Muscle layer of duodenum (tissue), 2 donors: ENCODE measurements around the gene SEMA5B.

Source experiments
- H3K27ac ChIP-seq: one replicate; pipeline ENCODE4 v1.7.0; 2013; ENCODE audit warnings: mild to moderate bottlenecking, low read length
- H3K27me3 ChIP-seq: one replicate; pipeline ENCODE4 v1.7.0; 2013; ENCODE audit warnings: low read depth, mild to moderate bottlenecking, control low read depth, low read length
- H3K36me3 ChIP-seq, 2 donors: one replicate each; pipeline ENCODE4 v1.7.0; 2013; ENCODE audit warnings: low read length in 2 of 2, control low read depth in 1 of 2, mild to moderate bottlenecking in 1 of 2; ENCODE audit not compliant: insufficient read depth in 2 of 2, control insufficient read depth in 1 of 2
- H3K4me1 ChIP-seq, 2 donors: one replicate each; pipeline ENCODE4 v1.7.0; 2013; ENCODE audit warnings: low read length in 2 of 2, mild to moderate bottlenecking in 2 of 2, control low read depth in 1 of 2, moderate library complexity in 1 of 2; ENCODE audit not compliant: insufficient read depth in 2 of 2, control insufficient read depth in 1 of 2
- H3K4me3 ChIP-seq, 2 donors: one replicate each; pipeline ENCODE4 v1.7.0; 2013; ENCODE audit warnings: low read length in 2 of 2, low read depth in 1 of 2, mild to moderate bottlenecking in 1 of 2
- H3K9me3 ChIP-seq, 2 donors: one replicate each; pipeline ENCODE4 v1.7.0; 2013; ENCODE audit warnings: low read length in 2 of 2, control low read depth in 1 of 2, mild to moderate bottlenecking in 1 of 2; ENCODE audit not compliant: control insufficient read depth in 1 of 2
- donor health status: healthy.

Gene SEMA5B

GRCh38 chr3:122940628-122941086 is 86.9 kb downstream of the SEMA5B start:
- Histone ChIP-seq H3K4me3 (no peak overlapping the region), H3K27me3 (no peaks in the 10 kb centered on the region), H3K27ac (no peak overlapping the region), H3K9me3 (no peaks in the 10 kb centered on the region), H3K36me3 (no peaks in the 10 kb centered on the region), H3K4me1 (peaks cover 0 to 6% of the 10 kb centered on the region in 2 donors)

GRCh38 chr3:122938783-122939425 is 88.7 kb downstream of the SEMA5B start:
- H3K27me3 ChIP-seq = no peaks in the 10 kb centered on the region

GRCh38 chr3:122937745-122938144 is 89.8 kb downstream of the SEMA5B start:
- Histone ChIP-seq H3K27me3 (no peaks in the 10 kb centered on the region), H3K27ac (no peak overlapping the region), H3K9me3 (no peaks in the 10 kb centered on the region), H3K36me3 (no peaks in the 10 kb centered on the region), H3K4me3 (no peak overlapping the region), H3K4me1 (peaks cover 0 to 6% of the 10 kb centered on the region in 2 donors)

More at GRCh38 chr3:122938783-122939425, 88.7 kb downstream of the SEMA5B start:
- Histone ChIP-seq H3K4me3 (no peak overlapping the region), H3K27ac (no peak overlapping the region), H3K4me1 (peaks cover 0 to 6% of the 10 kb centered on the region in 2 donors), H3K9me3 (no peaks in the 10 kb centered on the region), H3K36me3 (no peaks in the 10 kb centered on the region)

- Histone ChIP-seq H3K4me3 (no peak overlapping the region), H3K27ac (no peak overlapping the region), H3K4me1 (peaks cover 0 to 6% of the 10 kb centered on the region in 2 donors), H3K27me3 (no peaks in the 10 kb centered on the region), H3K36me3 (no peaks in the 10 kb centered on the region), H3K9me3 (no peaks in the 10 kb centered on the region)
These were observed 90.6 kb downstream of the SEMA5B start for GRCh38 chr3:122936986-122937385.

- Histone ChIP-seq H3K4me1 (peaks cover 0 to 6% of the 10 kb centered on the region in 2 donors), H3K36me3 (no peaks in the 10 kb centered on the region), H3K27ac (no peak overlapping the region), H3K9me3 (no peaks in the 10 kb centered on the region), H3K4me3 (no peak overlapping the region), H3K27me3 (no peaks in the 10 kb centered on the region)
These were observed 91.2 kb downstream of the SEMA5B start for GRCh38 chr3:122936335-122936734.

GRCh38 chr3:122934251-122934650 is 93.3 kb downstream of the SEMA5B start:
- Histone ChIP-seq H3K9me3 (no peaks in the 10 kb centered on the region), H3K27ac (no peak overlapping the region), H3K4me1 (no peaks in the 10 kb centered on the region), H3K36me3 (no peaks in the 10 kb centered on the region), H3K27me3 (no peaks in the 10 kb centered on the region), H3K4me3 (no peak overlapping the region)

GRCh38 chr3:122932251-122932967 is 95.2 kb downstream of the SEMA5B start:
- Histone ChIP-seq H3K9me3 (no peaks in the 10 kb centered on the region), H3K36me3 (no peaks in the 10 kb centered on the region), H3K27me3 (no peaks in the 10 kb centered on the region), H3K4me1 (no peaks in the 10 kb centered on the region), H3K27ac (no peak overlapping the region), H3K4me3 (no peak overlapping the region)

GRCh38 chr3:122931636-122932035 is 95.9 kb downstream of the SEMA5B start:
- no peak overlapping the region for H3K4me3 ChIP-seq
- no peaks in the 10 kb centered on the region for H3K4me1 ChIP-seq
- no peaks in the 10 kb centered on the region for H3K9me3 ChIP-seq
- no peak overlapping the region for H3K27ac ChIP-seq
- H3K27me3 ChIP-seq = no peaks in the 10 kb centered on the region
- no peaks in the 10 kb centered on the region for H3K36me3 ChIP-seq

GRCh38 chr3:122930063-122930997 is 97.2 kb downstream of the SEMA5B start:
- Histone ChIP-seq H3K4me1 (no peaks in the 10 kb centered on the region), H3K27me3 (no peaks in the 10 kb centered on the region), H3K27ac (no peak overlapping the region), H3K9me3 (no peaks in the 10 kb centered on the region), H3K4me3 (no peak overlapping the region), H3K36me3 (no peaks in the 10 kb centered on the region)

- no peak overlapping the region for H3K4me3 ChIP-seq
- H3K9me3 ChIP-seq = no peaks in the 10 kb centered on the region
- no peaks in the 10 kb centered on the region for H3K36me3 ChIP-seq
- H3K27ac ChIP-seq = no peak overlapping the region
- H3K27me3 ChIP-seq = no peaks in the 10 kb centered on the region
- no peaks in the 10 kb centered on the region for H3K4me1 ChIP-seq
These were observed 98.1 kb downstream of the SEMA5B start for GRCh38 chr3:122929188-122930062.
